Tibial artery (tissue), 4 donors: Measurements from ENCODE around the gene CEBPG.

Experiments
- DNase-seq, 2 donors: peaks; one replicate each; pipeline ENCODE4 v3.0.0-alpha.2; 2019
- H3K27ac ChIP-seq, 2 donors: fragments of 200-600 bp; sonication (generic) in 1 of 2; 1 replicate in 1 of 2; 2 replicates in 1 of 2; pipeline ENCODE4 v1.5.1; 2018 to 2019; ENCODE audit warnings: mild to moderate bottlenecking in 1 of 2
- H3K27me3 ChIP-seq, 2 donors: fragments of 200-600 bp; sonication (generic) in 1 of 2; one replicate each; pipeline versions ENCODE4 v1.5.1 to v1.6.0; 2016 to 2019
- H3K36me3 ChIP-seq, 3 donors: fragments of 200-600 bp; sonication (generic) in 2 of 3; one replicate each; pipeline ENCODE4 v1.5.1; 2016 to 2019; ENCODE audit warnings: mild to moderate bottlenecking in 2 of 3
- H3K4me1 ChIP-seq, 4 donors: fragments of 200-600 bp; sonication (generic) in 2 of 4; 1 replicate in 3 of 4; 2 replicates in 1 of 4; pipeline ENCODE4 v1.5.1; 2016 to 2019
- H3K4me3 ChIP-seq, 2 donors: fragments of 200-600 bp; sonication (generic) in 1 of 2; 1 replicate in 1 of 2; 2 replicates in 1 of 2; pipeline ENCODE4 v1.5.1; 2018 to 2019; ENCODE audit warnings: mild to moderate bottlenecking in 2 of 2
- H3K9me3 ChIP-seq, 3 donors: fragments of 200-600 bp; sonication (generic) in 1 of 3; one replicate each; pipeline ENCODE4 v1.5.1; 2016 to 2019
- intact Hi-C: fragments of 100-400 bp; cut with DNase I; formaldehyde crosslinking; loops from one replicate; pipeline ENCODE4 v1.15.0; 2023; ENCODE audit warnings: low total_unique reads
- TF ChIP-seq, protein P1 (sequence below), 2 experiments: fragments of 200-600 bp in 1 of 2; fragments of 450-650 bp in 1 of 2; IDR thresholded peaks; one replicate each; pipeline ENCODE4 v1.5.1; 2017 to 2019; ENCODE audit warnings: antibody characterized with exemption in 2 of 2, mild to moderate bottlenecking in 1 of 2, moderate library complexity in 1 of 2

Gene CEBPG

DNA sequence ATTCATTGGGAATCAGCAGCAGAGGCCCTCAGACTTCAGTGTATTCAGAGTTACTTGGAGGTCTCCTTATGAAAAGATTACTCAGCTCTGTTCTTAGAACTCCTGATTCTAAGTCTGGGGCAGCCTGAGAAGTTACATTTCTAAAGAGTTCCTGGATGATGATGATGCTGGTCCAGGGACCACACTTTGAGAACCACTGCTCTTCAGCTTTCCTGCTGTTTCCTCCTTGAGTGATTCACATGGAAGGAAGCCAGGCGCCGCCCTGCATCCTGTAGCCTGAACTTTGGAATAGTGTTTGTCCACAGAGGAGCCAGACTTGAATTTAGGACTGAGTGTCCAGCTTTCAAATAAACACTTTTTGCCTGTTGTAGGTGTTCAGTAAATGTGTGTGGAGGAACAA is 2.9 kb downstream of the CEBPG start:
- Histone ChIP-seq H3K4me1 (peaks cover 0 to 37% (median 16%) of the 10 kb centered on the region in 4 donors), H3K36me3 (peaks cover 0 to 13% (median 4%) of the 10 kb centered on the region in 3 donors), H3K4me3 (no peak overlapping the region), H3K27ac (no peak overlapping the region), H3K27me3 (no peaks in the 10 kb centered on the region), H3K9me3 (no peaks in the 10 kb centered on the region)
- intact Hi-C loops, result no loop called here
- TF ChIP-seq, protein P1, sequence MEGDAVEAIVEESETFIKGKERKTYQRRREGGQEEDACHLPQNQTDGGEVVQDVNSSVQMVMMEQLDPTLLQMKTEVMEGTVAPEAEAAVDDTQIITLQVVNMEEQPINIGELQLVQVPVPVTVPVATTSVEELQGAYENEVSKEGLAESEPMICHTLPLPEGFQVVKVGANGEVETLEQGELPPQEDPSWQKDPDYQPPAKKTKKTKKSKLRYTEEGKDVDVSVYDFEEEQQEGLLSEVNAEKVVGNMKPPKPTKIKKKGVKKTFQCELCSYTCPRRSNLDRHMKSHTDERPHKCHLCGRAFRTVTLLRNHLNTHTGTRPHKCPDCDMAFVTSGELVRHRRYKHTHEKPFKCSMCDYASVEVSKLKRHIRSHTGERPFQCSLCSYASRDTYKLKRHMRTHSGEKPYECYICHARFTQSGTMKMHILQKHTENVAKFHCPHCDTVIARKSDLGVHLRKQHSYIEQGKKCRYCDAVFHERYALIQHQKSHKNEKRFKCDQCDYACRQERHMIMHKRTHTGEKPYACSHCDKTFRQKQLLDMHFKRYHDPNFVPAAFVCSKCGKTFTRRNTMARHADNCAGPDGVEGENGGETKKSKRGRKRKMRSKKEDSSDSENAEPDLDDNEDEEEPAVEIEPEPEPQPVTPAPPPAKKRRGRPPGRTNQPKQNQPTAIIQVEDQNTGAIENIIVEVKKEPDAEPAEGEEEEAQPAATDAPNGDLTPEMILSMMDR (IDR thresholded peaks at IDR 0.05), result no peak
- peak; percentile 74 to 84 for DNase-seq

- no peak for DNase-seq
- peaks cover 0 to 37% (median 16%) of the 10 kb centered on the region in 4 donors for H3K4me1 ChIP-seq
These were observed 3.5 kb downstream of the CEBPG start for GRCh38 chr19:33376941-33377557.

DNA sequence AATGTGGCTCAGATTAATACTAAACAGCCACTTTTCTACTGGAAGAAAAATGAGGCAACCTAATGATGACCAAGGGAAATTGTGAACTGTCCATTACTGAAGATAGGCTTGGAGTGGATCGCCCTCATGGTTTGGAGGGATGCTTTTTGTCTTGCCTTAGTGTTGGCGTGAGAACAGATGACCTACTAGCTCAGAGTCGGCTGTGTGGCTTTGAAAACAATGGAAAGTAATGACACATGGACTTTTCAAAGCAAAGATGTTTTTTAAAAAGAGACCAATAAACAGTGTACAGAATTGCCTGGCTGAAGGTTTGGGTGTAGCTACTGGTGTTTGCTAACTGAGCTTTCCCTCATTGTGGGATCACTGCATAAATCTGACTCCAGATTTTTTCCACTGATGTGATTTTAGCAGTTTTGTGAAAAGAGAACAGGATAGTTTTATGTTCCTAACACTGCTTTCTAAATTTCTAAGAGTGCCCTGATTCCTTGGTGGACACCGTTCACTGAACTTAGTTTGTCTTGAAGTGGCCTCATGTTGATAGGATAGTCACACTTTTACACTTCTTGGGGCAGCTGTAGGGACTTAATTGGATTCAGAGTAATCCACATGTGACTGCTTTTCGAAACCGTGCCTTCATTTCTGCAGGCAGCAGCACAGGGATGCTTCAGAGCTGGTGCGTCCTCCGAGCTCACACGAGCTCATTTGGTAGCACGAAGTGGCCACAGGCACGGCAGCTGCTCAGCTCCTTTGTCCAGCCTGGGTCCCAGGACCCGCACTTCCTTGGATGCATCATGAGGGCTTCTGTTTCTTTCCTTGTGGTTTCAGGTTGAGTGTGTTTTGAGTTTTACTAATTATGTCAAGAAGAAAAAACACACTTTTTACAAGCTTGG is 4.3 kb downstream of the CEBPG start:
- Histone ChIP-seq H3K4me1 (peaks cover 0 to 36% (median 16%) of the 10 kb centered on the region in 4 donors), H3K27ac (no peak overlapping the region), H3K4me3 (no peak overlapping the region), H3K36me3 (peaks cover 0 to 13% (median 8%) of the 10 kb centered on the region in 3 donors), H3K9me3 (no peaks in the 10 kb centered on the region), H3K27me3 (no peaks in the 10 kb centered on the region)
- TF ChIP-seq, protein P1 (IDR thresholded peaks at IDR 0.05), result no peak
- intact Hi-C loops, result no loop called here
- no peak for DNase-seq

More at GRCh38 chr19:33376941-33377557, 3.5 kb downstream of the CEBPG start:
- Histone ChIP-seq H3K27me3 (no peaks in the 10 kb centered on the region), H3K36me3 (peaks cover 0 to 13% (median 8%) of the 10 kb centered on the region in 3 donors), H3K4me3 (no peak overlapping the region), H3K27ac (no peak overlapping the region), H3K9me3 (no peaks in the 10 kb centered on the region)
- intact Hi-C loops, result no loop called here
- TF ChIP-seq, protein P1 (IDR thresholded peaks at IDR 0.05), result no peak

- intact Hi-C loops, result no loop called here
- H3K27ac ChIP-seq, result no peak overlapping the region
These were observed 5.8 kb downstream of the CEBPG start for GRCh38 chr19:33379151-33379829.

DNA sequence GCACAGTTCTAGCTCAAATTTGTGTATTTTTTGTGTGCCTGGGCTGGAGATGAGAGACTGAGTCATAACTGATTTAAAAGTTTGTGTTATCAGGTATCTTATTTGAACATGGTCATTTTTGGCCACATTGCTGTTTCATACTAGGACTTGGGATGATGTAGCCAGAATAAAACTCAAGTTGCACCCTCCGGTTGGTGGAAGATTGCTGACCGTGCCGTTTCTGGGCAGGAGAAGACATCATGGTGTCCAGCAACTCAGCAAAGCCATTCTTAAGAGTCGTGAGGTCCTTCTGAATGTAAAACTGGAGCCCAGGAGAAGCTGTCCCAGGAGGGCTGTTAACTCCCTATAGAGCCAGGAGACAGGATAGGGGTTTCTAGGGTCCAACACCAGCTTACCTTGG is 7.6 kb downstream of the CEBPG start:
- H3K36me3 ChIP-seq, result peaks cover 0 to 22% (median 8%) of the 10 kb centered on the region in 3 donors
- H3K4me3 ChIP-seq, result no peak overlapping the region
- DNase-seq, result no peak
- H3K4me1 ChIP-seq, result peaks cover 0 to 16% (median 7%) of the 10 kb centered on the region in 4 donors
- TF ChIP-seq, protein P1 (IDR thresholded peaks at IDR 0.05), result no peak
- H3K9me3 ChIP-seq, result no peaks in the 10 kb centered on the region
- no peaks in the 10 kb centered on the region for H3K27me3 ChIP-seq
- intact Hi-C loops, result no loop called here
- no peak overlapping the region for H3K27ac ChIP-seq

More at GRCh38 chr19:33379151-33379829, 5.8 kb downstream of the CEBPG start:
- TF ChIP-seq, protein P1 (IDR thresholded peaks at IDR 0.05), result no peak
- H3K9me3 ChIP-seq, result no peaks in the 10 kb centered on the region
- peaks cover 0 to 32% (median 15%) of the 10 kb centered on the region in 4 donors for H3K4me1 ChIP-seq
- H3K27me3 ChIP-seq, result no peaks in the 10 kb centered on the region
- H3K36me3 ChIP-seq, result peaks cover 0 to 18% (median 8%) of the 10 kb centered on the region in 3 donors
- DNase-seq, result no peak
- no peak overlapping the region for H3K4me3 ChIP-seq
